ENCODE data around the gene SAV1.

DNA sequence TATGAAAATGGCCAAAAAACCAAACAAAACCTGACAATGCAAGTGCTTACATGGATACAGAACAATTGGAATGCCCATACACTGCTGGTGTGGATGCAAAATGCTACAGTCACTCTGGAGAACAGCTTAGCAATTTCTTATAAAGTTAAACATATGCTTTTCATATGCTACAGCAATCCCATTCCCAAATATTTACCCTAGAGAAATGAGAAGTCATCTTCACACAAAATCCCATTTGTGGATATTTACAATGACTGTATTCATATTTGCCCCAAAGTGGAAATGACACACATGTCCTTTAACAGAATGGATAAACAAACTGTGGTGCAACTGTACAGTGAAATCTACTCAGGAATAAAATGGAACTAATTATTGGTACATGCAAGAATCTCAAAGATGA is 20.4 kb downstream of the SAV1 start:
- TF ChIP-seq, protein P1, sequence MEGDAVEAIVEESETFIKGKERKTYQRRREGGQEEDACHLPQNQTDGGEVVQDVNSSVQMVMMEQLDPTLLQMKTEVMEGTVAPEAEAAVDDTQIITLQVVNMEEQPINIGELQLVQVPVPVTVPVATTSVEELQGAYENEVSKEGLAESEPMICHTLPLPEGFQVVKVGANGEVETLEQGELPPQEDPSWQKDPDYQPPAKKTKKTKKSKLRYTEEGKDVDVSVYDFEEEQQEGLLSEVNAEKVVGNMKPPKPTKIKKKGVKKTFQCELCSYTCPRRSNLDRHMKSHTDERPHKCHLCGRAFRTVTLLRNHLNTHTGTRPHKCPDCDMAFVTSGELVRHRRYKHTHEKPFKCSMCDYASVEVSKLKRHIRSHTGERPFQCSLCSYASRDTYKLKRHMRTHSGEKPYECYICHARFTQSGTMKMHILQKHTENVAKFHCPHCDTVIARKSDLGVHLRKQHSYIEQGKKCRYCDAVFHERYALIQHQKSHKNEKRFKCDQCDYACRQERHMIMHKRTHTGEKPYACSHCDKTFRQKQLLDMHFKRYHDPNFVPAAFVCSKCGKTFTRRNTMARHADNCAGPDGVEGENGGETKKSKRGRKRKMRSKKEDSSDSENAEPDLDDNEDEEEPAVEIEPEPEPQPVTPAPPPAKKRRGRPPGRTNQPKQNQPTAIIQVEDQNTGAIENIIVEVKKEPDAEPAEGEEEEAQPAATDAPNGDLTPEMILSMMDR (IDR thresholded peaks at IDR 0.05): no peak
- no peak for TF ChIP-seq EP300 (IDR thresholded peaks at IDR 0.05)

Data from sigmoid colon (tissue), 4 donors.